Right lobe of liver (tissue), 6 donors: ENCODE data around the gene ZNF44. TPM values are rescaled to one million over a fixed set of nuclear protein-coding genes. Genes with fewer than 3 reads are reported as not detected.
A peak's percentile ranks its signal among the peaks of the same experiment; 100 is the strongest.

Experiments used
- ATAC-seq, 4 donors: fragments of 200-7000 bp; cut with Tn5 transposase; one replicate each; pipeline ENCODE4 v1.9.1; 2020; ENCODE audit warnings: mild to moderate bottlenecking in 4 of 4, moderate library complexity in 4 of 4
- DNase-seq, 3 donors: peaks; one replicate each; pipeline ENCODE4 v3.0.0-alpha.2; 2020
- H3K27ac ChIP-seq, 3 donors: fragments of 200-600 bp; one replicate each; pipeline ENCODE4 v1.8.0; 2022
- H3K27me3 ChIP-seq, 2 donors: fragments of 200-600 bp; one replicate each; pipeline ENCODE4 v1.8.0; 2022
- H3K36me3 ChIP-seq, 4 donors: fragments of 200-600 bp; sonication (generic) in 1 of 4; one replicate each; pipeline versions ENCODE4 v1.5.1 to v1.8.0; 2017 to 2022; ENCODE audit warnings: control low read depth in 1 of 4
- H3K4me1 ChIP-seq, 4 donors: fragments of 200-600 bp; sonication (generic) in 1 of 4; one replicate each; pipeline versions ENCODE4 v1.5.1 to v1.8.0; 2017 to 2022; ENCODE audit warnings: control low read depth in 1 of 4
- H3K4me3 ChIP-seq, 3 donors: fragments of 200-600 bp; one replicate each; pipeline ENCODE4 v1.8.0; 2022
- H3K9me3 ChIP-seq, 4 donors: fragments of 200-600 bp; sonication (generic) in 1 of 4; one replicate each; pipeline versions ENCODE4 v1.5.1 to v1.8.0; 2017 to 2022; ENCODE audit warnings: control low read depth in 1 of 4
- CTCF ChIP-seq, 4 donors: fragments of 200-600 bp in 3 of 4; fragments of 450-650 bp in 1 of 4; IDR thresholded peaks; one replicate each; pipeline versions ENCODE4 v1.5.1 to v1.8.0; 2016 to 2022; ENCODE audit warnings: antibody characterized with exemption in 4 of 4, mild to moderate bottlenecking in 2 of 4
- POLR2A ChIP-seq: fragments of 450-650 bp; IDR thresholded peaks from one replicate; pipeline ENCODE4 v1.6.1; 2017; ENCODE audit warnings: antibody characterized with exemption, mild to moderate bottlenecking
- WGBS: methylation state at CpG from one replicate; pipeline ENCODE4 v1.1.6; 2018; ENCODE audit warnings: low coverage, low lambda C conversion rate; ENCODE audit not compliant: insufficient coverage; ENCODE audit errors: missing lambda C conversion rate; 5-methylcytosine and 5-hydroxymethylcytosine counted together
- intact Hi-C, 2 donors: fragments of 100-400 bp; cut with DNase I; formaldehyde crosslinking; loops; one replicate each; pipeline versions ENCODE4 v1.11.2 to v1.14.1; 2022
- total RNA-seq, 6 experiments: library from RNA; depleted of rRNA in 2 of 6; stranded (reverse); fragments of >200 nt in 2 of 6; fragmentation: NEBNext Ultra II Directional in 3 of 6; extraction: Animal tissue kit (Norgen Biotek cat#: 25700) in 3 of 6; gene quantifications; one replicate each; pipeline versions ENCODE4 v1.1.0 to v1.2.4, GENCODE V29; 2016 to 2023
- donor health status: DM: no; HTN: yes; CAD: no.
- donor health status: DM: no; HTN: no; CAD: no.
- donor health status: DM: no; HTN: no; CAD: no.
- donor health status: DM: no; HTN: yes; CAD: no.
- donor health status: DM: no; HTN: yes; CAD: no.

The ZNF44 gene
- total RNA-seq, 6 experiments from 2014 or later, result 4.9 to 11.6 (median 6.2) TPM

GRCh38 chr19:12244370-12244769, 50.3 kb downstream of the ZNF44 start:
- Histone ChIP-seq H3K9me3 (peaks cover 0 to 53% (median 31%) of the 10 kb centered on the region in 4 donors), H3K36me3 (peaks cover 0 to 31% (median 4%) of the 10 kb centered on the region in 4 donors), H3K27me3 (no peaks in the 10 kb centered on the region), H3K4me1 (no peaks in the 10 kb centered on the region), H3K27ac (no peak overlapping the region), H3K4me3 (no peak overlapping the region)
- intact Hi-C loops, result no loop called here
- TF ChIP-seq CTCF (IDR thresholded peaks at IDR 0.05) (peak in 2 of 4 donors; percentile 10 to 16), POLR2A (no peak)
- WGBS, result 94% methylated on average over 2 of the region's 2 CpGs
- ATAC-seq (no peak), DNase-seq (no peak)

- TF ChIP-seq POLR2A (no peak), CTCF (IDR thresholded peaks at IDR 0.05) (no peak)
- H3K4me1 ChIP-seq, result no peaks in the 10 kb centered on the region
- ATAC-seq (peak in 1 of 4 donors; percentile 47), DNase-seq (no peak)
- WGBS, result 97% methylated on average over 7 of the region's 37 CpGs
- no peaks in the 10 kb centered on the region for H3K9me3 ChIP-seq
- H3K27me3 ChIP-seq, result no peaks in the 10 kb centered on the region
- no peak overlapping the region for H3K27ac ChIP-seq
- intact Hi-C loops, result no loop called here
- peaks cover 0 to 6% (median 0%) of the 10 kb centered on the region in 4 donors for H3K36me3 ChIP-seq
- H3K4me3 ChIP-seq, result no peak overlapping the region
Observed at GRCh38 chr19:12237143-12237839, 57.4 kb downstream of the ZNF44 start.

GRCh38 chr19:12232961-12233360, 61.7 kb downstream of the ZNF44 start:
- intact Hi-C loops, result no loop called here
- no peak for ATAC-seq
- no peak overlapping the region for H3K4me3 ChIP-seq
- 75% methylated on average over 2 of the region's 3 CpGs for WGBS
- no peaks in the 10 kb centered on the region for H3K4me1 ChIP-seq
- no peak for TF ChIP-seq POLR2A
- no peak for TF ChIP-seq CTCF (IDR thresholded peaks at IDR 0.05)
- no peaks in the 10 kb centered on the region for H3K9me3 ChIP-seq
- H3K36me3 ChIP-seq, result peaks cover 0 to 3% (median 1%) of the 10 kb centered on the region in 4 donors
- H3K27ac ChIP-seq, result no peak overlapping the region
- no peaks in the 10 kb centered on the region for H3K27me3 ChIP-seq
- no peak for DNase-seq

GRCh38 chr19:12230751-12231733, 63.6 kb downstream of the ZNF44 start:
- H3K9me3 ChIP-seq, result peaks cover 0 to 5% (median 0%) of the 10 kb centered on the region in 4 donors
- no peaks in the 10 kb centered on the region for H3K4me1 ChIP-seq
- intact Hi-C loops, result no loop called here
- no peak overlapping the region for H3K4me3 ChIP-seq
- peaks cover 0 to 4% (median 3%) of the 10 kb centered on the region in 4 donors for H3K36me3 ChIP-seq
- H3K27me3 ChIP-seq, result no peaks in the 10 kb centered on the region
- TF ChIP-seq POLR2A (no peak), CTCF (IDR thresholded peaks at IDR 0.05) (no peak)
- no peak overlapping the region for H3K27ac ChIP-seq
- 93% methylated on average over 5 of the region's 6 CpGs for WGBS
- no peak for DNase-seq
- ATAC-seq, result no peak
